Hematopoietic multipotent progenitor cell (in vitro differentiated cells): Measurements from ENCODE around the gene MEF2D. TPM values are rescaled to one million over a fixed set of nuclear protein-coding genes. Genes with fewer than 3 reads are reported as not detected.

Experiments
- DNase-seq, 3 donors: peaks; one replicate each; pipeline ENCODE4 v3.0.0-alpha.2; 2011 to 2015; ENCODE audit warnings: low read depth in 2 of 3, low spot score in 2 of 3
- total RNA-seq: library from RNA; depleted of rRNA; stranded (reverse); fragments of >200 nt; gene quantifications from one replicate; pipeline ENCODE4 v1.2.3, GENCODE V29; 2012

Gene MEF2D
- total RNA-seq: 54.7 TPM

GRCh38 chr1:156500543-156500792 lies at the start of gene MEF2D:
Gene MEF2D, minus strand, starts transcription at chr1:156500775. Its CDS starts 17,483 bp downstream, at chr1:156483292.
- DNase-seq: no peak

GRCh38 chr1:156550346-156550745 lies 49.8 kb upstream of the MEF2D start:
- no peak for DNase-seq

GRCh38 chr1:156549831-156550230 lies 49.3 kb upstream of the MEF2D start:
- no peak for DNase-seq

- peak in 1 of 3 donors; percentile 32 for DNase-seq
These were observed 48.8 kb upstream of the MEF2D start for GRCh38 chr1:156549390-156549789.

GRCh38 chr1:156547982-156548381 lies 47.4 kb upstream of the MEF2D start:
- no peak for DNase-seq

- DNase-seq: no peak
These were observed 46.9 kb upstream of the MEF2D start for GRCh38 chr1:156547434-156547833.

GRCh38 chr1:156546267-156546666 lies 45.7 kb upstream of the MEF2D start:
- DNase-seq: no peak

GRCh38 chr1:156544592-156545102 lies 44.1 kb upstream of the MEF2D start:
- no peak for DNase-seq

GRCh38 chr1:156543066-156543465 lies 42.5 kb upstream of the MEF2D start:
- DNase-seq: no peak

GRCh38 chr1:156540955-156541354 lies 40.4 kb upstream of the MEF2D start:
- DNase-seq: no peak

GRCh38 chr1:156539818-156540355 lies 39.3 kb upstream of the MEF2D start:
- peak in 1 of 3 donors; percentile 42 for DNase-seq

GRCh38 chr1:156538711-156539440 lies 38.3 kb upstream of the MEF2D start:
- no peak for DNase-seq

GRCh38 chr1:156537027-156537426 lies 36.5 kb upstream of the MEF2D start:
- DNase-seq: no peak

GRCh38 chr1:156534424-156535060 lies 34.0 kb upstream of the MEF2D start:
- no peak for DNase-seq

- DNase-seq: no peak
These were observed 33.1 kb upstream of the MEF2D start for GRCh38 chr1:156533568-156534220.

GRCh38 chr1:156532374-156532773 lies 31.8 kb upstream of the MEF2D start:
- DNase-seq: no peak

GRCh38 chr1:156530006-156530405 lies 29.4 kb upstream of the MEF2D start:
- no peak for DNase-seq

GRCh38 chr1:156528875-156529425 lies 28.4 kb upstream of the MEF2D start:
- DNase-seq: no peak

- no peak for DNase-seq
These were observed 27.7 kb upstream of the MEF2D start for GRCh38 chr1:156528231-156528630.

GRCh38 chr1:156527584-156527983 lies 27.0 kb upstream of the MEF2D start:
- DNase-seq: no peak

- DNase-seq: no peak
These were observed 25.4 kb upstream of the MEF2D start for GRCh38 chr1:156525856-156526489.
